OCI-LY7 (cell line): ENCODE results near the gene SCNN1B. TPM values are rescaled to one million over a fixed set of nuclear protein-coding genes. Genes with fewer than 3 reads are reported as not detected.
"Not testable (repeated sequence)": the region's sequence is repeated elsewhere in the genome, so short reads cannot be mapped to it uniquely, and the experiment has no call there.

Source experiments
- BruUV-seq: library from RNA; stranded (reverse); fragments of 400-500 nt; replicated peaks from 2 replicates; lab custom pipeline; 2021; lab: Mats Ljungman, UMichigan
- CTCF ChIA-PET: fragments of 300-600 bp; sonication (Branson Sonifier 250); formaldehyde crosslinking; loops from one replicate; lab custom pipeline; 2022; ENCODE audit warnings: antibody characterized with exemption; ENCODE audit not compliant: unreplicated experiment; lab: Charles Lee
- POLR2A ChIA-PET: fragments of 300-600 bp; sonication (Branson Sonifier 250); formaldehyde crosslinking; loops from one replicate; lab custom pipeline; 2022; ENCODE audit warnings: antibody characterized with exemption; lab: Charles Lee
- DNase-seq: peaks from one replicate; pipeline ENCODE4 v3.0.0-alpha.2; 2015; ENCODE audit warnings: low spot score
- H2AFZ ChIP-seq: fragments of 200-600 bp; sonication (generic), shearing (Covaris generic); 2 replicates; pipeline ENCODE4 v1.6.1; 2014; ENCODE audit warnings: mild to moderate bottlenecking, antibody characterized with exemption, low read length, moderate library complexity
- H3K27ac ChIP-seq: fragments of 200-600 bp; sonication (generic); 2 replicates; pipeline ENCODE4 v1.5.1; 2014; ENCODE audit warnings: mixed run types, low read depth, mild to moderate bottlenecking, moderate library complexity, low read length, inconsistent platforms; ENCODE audit not compliant: poor library complexity, severe bottlenecking
- H3K36me3 ChIP-seq: fragments of 200-600 bp; sonication (generic); 2 replicates; pipeline ENCODE4 v1.6.1; 2014; ENCODE audit warnings: mild to moderate bottlenecking, antibody characterized with exemption, low read length, moderate library complexity, mixed read lengths; ENCODE audit not compliant: insufficient read depth
- H3K4me1 ChIP-seq: fragments of 200-600 bp; sonication (generic); 2 replicates; pipeline ENCODE4 v1.5.1; 2014; ENCODE audit warnings: mild to moderate bottlenecking, low read length; ENCODE audit not compliant: insufficient read depth, poor library complexity, severe bottlenecking
- H3K4me2 ChIP-seq: fragments of 200-600 bp; sonication (generic); 2 replicates; pipeline ENCODE4 v1.6.1; 2014; ENCODE audit warnings: mild to moderate bottlenecking, low read length
- H3K4me3 ChIP-seq: fragments of 200-600 bp; sonication (generic); 2 replicates; pipeline ENCODE4 v1.5.1; 2014; ENCODE audit warnings: mild to moderate bottlenecking, low read depth, low read length; ENCODE audit not compliant: poor library complexity, severe bottlenecking
- H3K79me2 ChIP-seq: fragments of 200-600 bp; sonication (generic); 2 replicates; pipeline ENCODE4 v1.6.1; 2016; ENCODE audit warnings: low read depth, mild to moderate bottlenecking, low read length, moderate library complexity, mixed read lengths; ENCODE audit not compliant: insufficient read depth
- H3K9me2 ChIP-seq: fragments of 200-600 bp; sonication (generic); 2 replicates; pipeline ENCODE4 v1.6.1; 2016; ENCODE audit warnings: mild to moderate bottlenecking, low read length, mixed read lengths; ENCODE audit not compliant: insufficient read depth
- H3K9me3 ChIP-seq: fragments of 200-600 bp; sonication (generic); 2 replicates; pipeline ENCODE4 v1.6.1; 2014; ENCODE audit warnings: mild to moderate bottlenecking, mixed run types, low read length, mixed read lengths
- H4K20me1 ChIP-seq: fragments of 200-600 bp; sonication (generic); 2 replicates; pipeline ENCODE4 v1.6.1; 2014; ENCODE audit warnings: mild to moderate bottlenecking, antibody characterized with exemption, low read length, moderate library complexity, mixed read lengths; ENCODE audit not compliant: insufficient read depth
- CTCF ChIP-seq: fragments of 200-600 bp; sonication (generic); conservative IDR thresholded peaks from 2 replicates; pipeline ENCODE4 v1.5.1; 2014; ENCODE audit warnings: mild to moderate bottlenecking, antibody characterized with exemption, low read length, moderate library complexity, mixed read lengths
- EZH2phosphoT487 ChIP-seq: fragments of 200-600 bp; sonication (generic); IDR thresholded peaks from 2 replicates; pipeline ENCODE4 v1.6.1; 2018; ENCODE audit warnings: low read depth, borderline replicate concordance, mild to moderate bottlenecking, mixed run types, antibody characterized with exemption, low read length, moderate library complexity, mixed read lengths
- intact Hi-C: fragments of 100-400 bp; cut with micrococcal nuclease; formaldehyde crosslinking; loops from one replicate; pipeline ENCODE4 v1.10.0; 2022; ENCODE audit not compliant: unreplicated experiment
- total RNA-seq, 2 experiments: library from RNA; depleted of rRNA in 1 of 2; stranded (reverse); fragments of >200 nt in 1 of 2; shearing (Covaris generic) in 1 of 2; gene quantifications; 2 replicates each; pipeline ENCODE4 v1.2.3, GENCODE V29; 2014 to 2022

Gene SCNN1B
- total RNA-seq, 2 experiments from 2014 or later: 0.23 TPM; not detected in 1

- H3K4me1 ChIP-seq: no peaks in the 10 kb centered on the region
- no TSS peak for BruUV-seq
- intact Hi-C loops: no loop called here
- H3K4me2 ChIP-seq: no peak overlapping the region
- H3K27ac ChIP-seq: no peak overlapping the region
- no peak for DNase-seq
- H3K9me2 ChIP-seq: no peaks in the 10 kb centered on the region
- H3K4me3 ChIP-seq: no peak overlapping the region
- H4K20me1 ChIP-seq: no peaks in the 10 kb centered on the region
- ChIA-PET POLR2A (no interaction called here), CTCF (no interaction called here)
- H3K9me3 ChIP-seq: no peaks in the 10 kb centered on the region
- no peak for TF ChIP-seq CTCF
- H2AFZ ChIP-seq: no peak overlapping the region
- no peaks in the 10 kb centered on the region for H3K79me2 ChIP-seq
- no peaks in the 10 kb centered on the region; the same call in 1 of the 2 replicates for H3K36me3 ChIP-seq
Observed at GRCh38 chr16:23389201-23389600, 87.1 kb downstream of the SCNN1B start.

GRCh38 chr16:23389936-23390335 is 87.8 kb downstream of the SCNN1B start:
- H4K20me1 ChIP-seq, H3K4me1 ChIP-seq, POLR2A ChIA-PET, H3K9me2 ChIP-seq, BruUV-seq, H2AFZ ChIP-seq, H3K9me3 ChIP-seq, H3K4me2 ChIP-seq, H3K4me3 ChIP-seq, H3K79me2 ChIP-seq, H3K27ac ChIP-seq, DNase-seq, H3K36me3 ChIP-seq, intact Hi-C loops, CTCF ChIA-PET: not testable (repeated sequence)

GRCh38 chr16:23391381-23392222 is 89.5 kb downstream of the SCNN1B start:
- no peak overlapping the region for H3K4me2 ChIP-seq
- intact Hi-C loops: no loop called here
- H3K4me1 ChIP-seq: no peaks in the 10 kb centered on the region
- H3K9me3 ChIP-seq: no peaks in the 10 kb centered on the region
- no peak overlapping the region for H3K4me3 ChIP-seq
- TF ChIP-seq EZH2phosphoT487: no peak
- TF ChIP-seq CTCF: no peak
- H3K36me3 ChIP-seq: no peaks in the 10 kb centered on the region; the same call in 1 of the 2 replicates
- ChIA-PET POLR2A (no interaction called here), CTCF (no interaction called here)
- no TSS peak for BruUV-seq
- no peak overlapping the region for H3K27ac ChIP-seq
- H3K9me2 ChIP-seq: no peaks in the 10 kb centered on the region
- no peaks in the 10 kb centered on the region for H4K20me1 ChIP-seq
- no peak for DNase-seq
- no peak overlapping the region for H2AFZ ChIP-seq
- H3K79me2 ChIP-seq: no peaks in the 10 kb centered on the region
